K562 (cell line): ENCODE measurements around the gene ARID3B. TPM values are rescaled to one million over a fixed set of nuclear protein-coding genes. Genes with fewer than 3 reads are reported as not detected.

Experiments used
- ARID2 ChIP-seq: fragments of 450-650 bp; IDR thresholded peaks from 2 replicates; pipeline ENCODE4 v1.6.1; 2017; ENCODE audit warnings: antibody characterized with exemption, mild to moderate bottlenecking
- ASH1L ChIP-seq: fragments of 450-650 bp; IDR thresholded peaks from 2 replicates; pipeline ENCODE4 v1.6.1; 2018; ENCODE audit warnings: borderline replicate concordance, mild to moderate bottlenecking, low read depth; ENCODE audit not compliant: partially characterized antibody
- BDP1 ChIP-seq: IDR thresholded peaks from 3 replicates; pipeline ENCODE4 v1.6.1; 2011; ENCODE audit not compliant: insufficient read length, insufficient read depth
- CCNT2 ChIP-seq: IDR thresholded peaks from 2 replicates; pipeline ENCODE4 v1.6.1; 2011; ENCODE audit warnings: borderline replicate concordance, low read depth, mild to moderate bottlenecking, moderate library complexity, mixed read lengths, low read length; ENCODE audit not compliant: insufficient read length; ENCODE audit errors: extremely low read depth
- CREB1 ChIP-seq, 2 experiments: sonication (generic) in 1 of 2; formaldehyde crosslinking in 1 of 2; IDR thresholded peaks; 2 replicates each; pipeline versions ENCODE4 v1.6.1 to v1.8.0; 2012 to 2022; ENCODE audit warnings: inconsistent platforms in 1 of 2, mild to moderate bottlenecking in 1 of 2, missing genetic modification reagents in 1 of 2, moderate library complexity in 1 of 2
- KAT2B ChIP-seq: IDR thresholded peaks from one replicate; pipeline ENCODE4 v1.6.1; 2012; ENCODE audit warnings: low read depth, mild to moderate bottlenecking, control low read depth, inconsistent platforms, low read length, moderate library complexity
- MEF2A ChIP-seq: IDR thresholded peaks from 2 replicates; pipeline ENCODE4 v1.6.1; 2011; ENCODE audit warnings: low read depth, mild to moderate bottlenecking, low read length, moderate library complexity; ENCODE audit not compliant: control insufficient read depth
- MEF2D ChIP-seq: conservative IDR thresholded peaks from 2 replicates; pipeline ENCODE4 v1.6.1; 2016; ENCODE audit warnings: low read depth, missing genetic modification characterization, missing compliant biosample characterization
- NUFIP1 ChIP-seq: fragments of 450-650 bp; IDR thresholded peaks from 2 replicates; pipeline ENCODE4 v1.6.1; 2018; ENCODE audit not compliant: partially characterized antibody
- SIN3A ChIP-seq, 2 experiments: fragments of 150-350 bp in 1 of 2; IDR thresholded peaks; 2 replicates each; pipeline ENCODE4 v1.6.1; 2011 to 2016; ENCODE audit warnings: borderline replicate concordance in 2 of 2, low read depth in 2 of 2, low read length in 2 of 2, mild to moderate bottlenecking in 2 of 2, moderate library complexity in 2 of 2; ENCODE audit not compliant: control insufficient read depth in 1 of 2
- SMARCE1 ChIP-seq: fragments of 450-650 bp; IDR thresholded peaks from 2 replicates; pipeline ENCODE4 v1.7.1; 2016; ENCODE audit warnings: mild to moderate bottlenecking
- SMC3 ChIP-seq: conservative IDR thresholded peaks from 2 replicates; pipeline ENCODE4 v1.6.1; 2011; ENCODE audit warnings: low read depth, low read length, improper control_type of control experiment; ENCODE audit not compliant: insufficient read depth
- STAG1 ChIP-seq: sonication (generic); formaldehyde crosslinking; IDR thresholded peaks from 2 replicates; pipeline ENCODE4 v1.5.0; 2020; ENCODE audit warnings: missing genetic modification reagents, borderline replicate concordance
- TBL1XR1 ChIP-seq, 2 experiments: IDR thresholded peaks; 2 replicates each; pipeline ENCODE4 v1.6.1; 2012; ENCODE audit warnings: improper control_type of control experiment in 2 of 2, low read length in 2 of 2, mild to moderate bottlenecking in 1 of 2
- TOE1 ChIP-seq, 2 experiments: fragments of 450-650 bp in 1 of 2; sonication (generic) in 1 of 2; formaldehyde crosslinking in 1 of 2; IDR thresholded peaks; 2 replicates each; pipeline versions ENCODE4 v1.7.1 to v1.8.0; 2016 to 2022; ENCODE audit warnings: borderline replicate concordance in 2 of 2, mild to moderate bottlenecking in 2 of 2, antibody characterized with exemption in 1 of 2, inconsistent platforms in 1 of 2, low read depth in 1 of 2, missing genetic modification reagents in 1 of 2, moderate library complexity in 1 of 2
- ZNF12 ChIP-seq: sonication (generic); formaldehyde crosslinking; IDR thresholded peaks from 2 replicates; pipeline ENCODE4 v1.4.0; 2020; ENCODE audit warnings: mild to moderate bottlenecking, missing genetic modification reagents
- ZNF175 ChIP-seq: fragments of 200-800 bp; sonication (Bioruptor generic); IDR thresholded peaks from 2 replicates; pipeline ENCODE4 v1.6.1; 2016; ENCODE audit warnings: low read depth, mild to moderate bottlenecking, missing genetic modification characterization, missing compliant biosample characterization
- ZNF253 ChIP-seq: fragments of 250-450 bp; sonication (Bioruptor Pico); conservative IDR thresholded peaks from 2 replicates; pipeline ENCODE4 v1.6.1; 2021; ENCODE audit warnings: mild to moderate bottlenecking
- ZNF583 ChIP-seq: fragments of 250-450 bp; sonication (Bioruptor Pico); IDR thresholded peaks from 2 replicates; pipeline ENCODE4 v1.4.0; 2020
- polyA plus RNA-seq, 8 experiments: library from polyadenylated mRNA; depleted of rRNA in 4 of 8; stranded (reverse) in 5 of 8; unstranded in 3 of 8; fragments of >200 nt; fragmentation: Nextera tagmentation in 2 of 8; fragmentation: Illumina TruSeq in 1 of 8; extraction: Ambion mirVana in 2 of 8; extraction: Trizol in 1 of 8; gene quantifications; 2 replicates each; pipeline versions ENCODE4 v1.2.1 to v1.2.3, GENCODE V29; 2011 to 2014; ENCODE audit warnings: inconsistent platforms in 1 of 8, missing spikeins in 1 of 8
- total RNA-seq, 7 experiments: library from RNA; depleted of rRNA in 6 of 7; stranded (reverse); fragments of >200 nt in 6 of 7; fragmentation: Illumina TruSeq in 2 of 7; extraction: Trizol in 2 of 7; gene quantifications; 2 replicates each; pipeline versions ENCODE4 v1.2.1 to v1.2.3, GENCODE V29; 2011 to 2021; ENCODE audit warnings: low replicate concordance in 1 of 7
- TF ChIP-seq, protein P1 (sequence below), 2 experiments: fragments of 450-650 bp; conservative IDR thresholded peaks; 2 replicates each; pipeline ENCODE4 v1.6.1; 2017; ENCODE audit warnings: mild to moderate bottlenecking in 2 of 2, moderate library complexity in 2 of 2
- TF ChIP-seq, protein P2 (sequence below): fragments of 250-450 bp; sonication (Bioruptor Pico); IDR thresholded peaks from 2 replicates; pipeline ENCODE4 v1.8.0; 2022; ENCODE audit warnings: inconsistent platforms
- TF ChIP-seq, protein P3 (sequence below): fragments of 450-650 bp; conservative IDR thresholded peaks from 2 replicates; pipeline ENCODE4 v1.6.1; 2016; ENCODE audit warnings: missing genetic modification characterization, low read depth, mild to moderate bottlenecking, missing compliant biosample characterization, moderate library complexity

ARID3B gene
- total and polyA plus RNA-seq, 9 of the 15 experiments (the other 6 are each of a cell fraction or from before 2014, with no cell fraction given), result 0.32 to 15.1 (median 7.1) TPM

DNA sequence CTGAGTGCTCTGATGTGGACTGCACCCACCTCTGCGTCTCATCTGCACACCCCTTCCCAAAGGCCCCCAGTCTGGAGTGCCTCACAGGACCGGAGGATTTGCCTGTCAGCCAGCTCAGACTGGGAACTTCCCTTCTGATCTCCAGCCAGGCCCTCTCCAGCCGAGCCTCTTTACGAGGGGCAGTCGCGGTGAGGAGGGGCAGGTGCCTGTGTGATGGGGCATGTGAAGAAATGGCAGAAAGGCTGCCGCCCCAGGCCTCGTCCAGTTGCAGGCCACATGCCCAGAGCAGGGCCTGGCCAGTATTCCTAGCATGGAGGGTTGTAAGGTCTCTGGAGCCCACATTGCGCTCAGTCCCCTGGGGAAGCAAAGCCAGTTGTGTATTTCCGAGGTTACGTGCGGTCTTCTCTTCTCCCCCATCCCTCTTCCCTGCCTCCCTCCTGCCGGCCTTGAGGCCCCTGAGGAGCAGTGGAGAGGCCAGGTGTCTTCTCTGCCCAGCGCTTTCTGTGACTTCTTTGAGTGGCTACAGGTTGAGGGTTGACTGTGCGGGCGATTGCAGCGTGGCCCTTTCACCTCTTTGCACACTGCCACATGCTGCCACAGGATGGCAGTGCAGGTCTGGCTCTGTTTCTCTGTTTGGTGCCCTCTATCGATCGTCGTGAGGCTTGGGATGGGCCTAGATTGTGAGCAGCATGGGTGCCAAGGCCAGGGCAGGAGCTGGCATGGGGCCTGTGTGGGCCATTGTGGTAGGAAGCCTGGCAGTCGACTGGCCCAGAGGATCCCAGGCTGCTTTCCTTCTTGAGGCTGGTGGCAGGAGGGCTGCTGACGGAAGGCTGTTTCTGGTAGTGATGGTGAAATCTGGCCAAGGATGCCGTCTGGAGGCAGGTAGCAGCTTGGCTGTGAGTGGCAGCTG is 79.9 kb downstream of the ARID3B start (continued):
- TF ChIP-seq SIN3A (IDR thresholded peaks at IDR 0.05; ENCODE audit: borderline replicate concordance in 2 of 2, control insufficient read depth in 1 of 2, low read depth in 2 of 2, low read length in 2 of 2) (no peak), TOE1 (IDR thresholded peaks at IDR 0.05; ENCODE audit: borderline replicate concordance) (no peak), TOE1 (CRISPR knock-in tag; IDR thresholded peaks at IDR 0.05; ENCODE audit: borderline replicate concordance, low read depth) (no peak), STAG1 (CRISPR knock-in tag) (no peak), CREB1 (IDR thresholded peaks at IDR 0.05) (no peak), CREB1 (CRISPR knock-in tag; IDR thresholded peaks at IDR 0.05) (0 out of 2 replicates have a peak, but pooled peaks have one; percentile 17), NUFIP1 (no peak), ZNF12 (CRISPR knock-in tag) (no peak), ZNF583 (CRISPR knock-in tag) (no peak), CCNT2 (no peak), ASH1L (no peak), BDP1 (no peak), MEF2D (tag) (no peak), MEF2A (no peak), ZNF175 (no peak), ZNF253 (CRISPR knock-in tag) (no peak), KAT2B (peak; percentile 76), ARID2 (no peak), TBL1XR1 (IDR thresholded peaks at IDR 0.05; ENCODE audit: low read length in 2 of 2) (peak in 1 of 2 experiments; percentile 25; a peak in 1 of 4 replicates), SMARCE1 (no peak), SMC3 (peak; percentile 86)
- TF ChIP-seq, protein P1, sequence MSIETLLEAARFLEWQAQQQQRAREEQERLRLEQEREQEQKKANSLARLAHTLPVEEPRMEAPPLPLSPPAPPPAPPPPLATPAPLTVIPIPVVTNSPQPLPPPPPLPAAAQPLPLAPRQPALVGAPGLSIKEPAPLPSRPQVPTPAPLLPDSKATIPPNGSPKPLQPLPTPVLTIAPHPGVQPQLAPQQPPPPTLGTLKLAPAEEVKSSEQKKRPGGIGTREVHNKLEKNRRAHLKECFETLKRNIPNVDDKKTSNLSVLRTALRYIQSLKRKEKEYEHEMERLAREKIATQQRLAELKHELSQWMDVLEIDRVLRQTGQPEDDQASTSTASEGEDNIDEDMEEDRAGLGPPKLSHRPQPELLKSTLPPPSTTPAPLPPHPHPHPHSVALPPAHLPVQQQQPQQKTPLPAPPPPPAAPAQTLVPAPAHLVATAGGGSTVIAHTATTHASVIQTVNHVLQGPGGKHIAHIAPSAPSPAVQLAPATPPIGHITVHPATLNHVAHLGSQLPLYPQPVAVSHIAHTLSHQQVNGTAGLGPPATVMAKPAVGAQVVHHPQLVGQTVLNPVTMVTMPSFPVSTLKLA (conservative IDR thresholded peaks at IDR 0.05), result no peak
- TF ChIP-seq, protein P2, sequence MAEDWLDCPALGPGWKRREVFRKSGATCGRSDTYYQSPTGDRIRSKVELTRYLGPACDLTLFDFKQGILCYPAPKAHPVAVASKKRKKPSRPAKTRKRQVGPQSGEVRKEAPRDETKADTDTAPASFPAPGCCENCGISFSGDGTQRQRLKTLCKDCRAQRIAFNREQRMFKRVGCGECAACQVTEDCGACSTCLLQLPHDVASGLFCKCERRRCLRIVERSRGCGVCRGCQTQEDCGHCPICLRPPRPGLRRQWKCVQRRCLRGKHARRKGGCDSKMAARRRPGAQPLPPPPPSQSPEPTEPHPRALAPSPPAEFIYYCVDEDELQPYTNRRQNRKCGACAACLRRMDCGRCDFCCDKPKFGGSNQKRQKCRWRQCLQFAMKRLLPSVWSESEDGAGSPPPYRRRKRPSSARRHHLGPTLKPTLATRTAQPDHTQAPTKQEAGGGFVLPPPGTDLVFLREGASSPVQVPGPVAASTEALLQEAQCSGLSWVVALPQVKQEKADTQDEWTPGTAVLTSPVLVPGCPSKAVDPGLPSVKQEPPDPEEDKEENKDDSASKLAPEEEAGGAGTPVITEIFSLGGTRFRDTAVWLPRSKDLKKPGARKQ (CRISPR knock-in tag), result no peak
- TF ChIP-seq, protein P3, sequence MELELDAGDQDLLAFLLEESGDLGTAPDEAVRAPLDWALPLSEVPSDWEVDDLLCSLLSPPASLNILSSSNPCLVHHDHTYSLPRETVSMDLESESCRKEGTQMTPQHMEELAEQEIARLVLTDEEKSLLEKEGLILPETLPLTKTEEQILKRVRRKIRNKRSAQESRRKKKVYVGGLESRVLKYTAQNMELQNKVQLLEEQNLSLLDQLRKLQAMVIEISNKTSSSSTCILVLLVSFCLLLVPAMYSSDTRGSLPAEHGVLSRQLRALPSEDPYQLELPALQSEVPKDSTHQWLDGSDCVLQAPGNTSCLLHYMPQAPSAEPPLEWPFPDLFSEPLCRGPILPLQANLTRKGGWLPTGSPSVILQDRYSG, result no peak
